Hepatocyte (in vitro differentiated cells): ENCODE data around the gene ALCAM.

Experiments used
- EZH2 ChIP-seq: fragments of 200-600 bp; sonication (generic); IDR thresholded peaks from 2 replicates; pipeline ENCODE4 v1.6.1; 2016; ENCODE audit warnings: antibody characterized with exemption, mild to moderate bottlenecking, borderline replicate concordance
- EZH2phosphoT487 ChIP-seq: fragments of 200-600 bp; sonication (generic); IDR thresholded peaks from one replicate; pipeline ENCODE4 v1.6.1; 2018; ENCODE audit warnings: antibody characterized with exemption, mild to moderate bottlenecking, low read depth, moderate library complexity; ENCODE audit not compliant: unreplicated experiment, severe bottlenecking
- TF ChIP-seq, protein P1 (sequence below): fragments of 200-600 bp; sonication (generic); IDR thresholded peaks from 2 replicates; pipeline ENCODE4 v1.5.1; 2016; ENCODE audit warnings: antibody characterized with exemption, mild to moderate bottlenecking; ENCODE audit not compliant: poor library complexity

DNA sequence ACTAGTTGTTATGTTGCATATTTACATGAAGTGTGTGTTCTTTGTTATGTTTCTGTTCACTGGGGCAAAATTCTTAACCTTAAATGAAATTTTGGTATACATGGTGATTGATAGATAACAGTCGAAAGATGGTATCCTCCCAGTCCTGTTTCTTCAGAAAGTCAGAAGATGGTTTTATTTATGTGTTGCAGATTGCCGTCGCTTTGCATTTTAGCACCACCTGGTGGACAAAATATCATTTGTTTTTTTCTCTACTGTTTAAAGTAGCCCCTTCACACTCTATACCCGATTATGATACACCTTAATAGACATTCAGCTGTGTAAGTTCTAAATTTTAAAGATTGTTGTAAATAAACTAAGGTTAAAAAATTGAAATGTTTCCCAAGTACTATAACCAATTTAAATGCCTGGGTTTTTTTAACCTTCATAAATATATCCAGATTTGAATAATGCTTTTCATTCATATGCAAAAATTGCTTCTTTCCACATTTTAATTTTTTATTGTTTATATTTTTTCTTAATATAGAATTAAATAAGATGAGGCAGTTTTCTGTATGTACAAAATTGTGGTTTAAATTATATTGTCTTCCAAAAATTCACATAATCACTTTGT lies 152.2 kb downstream of the ALCAM start:
- TF ChIP-seq, protein P1, sequence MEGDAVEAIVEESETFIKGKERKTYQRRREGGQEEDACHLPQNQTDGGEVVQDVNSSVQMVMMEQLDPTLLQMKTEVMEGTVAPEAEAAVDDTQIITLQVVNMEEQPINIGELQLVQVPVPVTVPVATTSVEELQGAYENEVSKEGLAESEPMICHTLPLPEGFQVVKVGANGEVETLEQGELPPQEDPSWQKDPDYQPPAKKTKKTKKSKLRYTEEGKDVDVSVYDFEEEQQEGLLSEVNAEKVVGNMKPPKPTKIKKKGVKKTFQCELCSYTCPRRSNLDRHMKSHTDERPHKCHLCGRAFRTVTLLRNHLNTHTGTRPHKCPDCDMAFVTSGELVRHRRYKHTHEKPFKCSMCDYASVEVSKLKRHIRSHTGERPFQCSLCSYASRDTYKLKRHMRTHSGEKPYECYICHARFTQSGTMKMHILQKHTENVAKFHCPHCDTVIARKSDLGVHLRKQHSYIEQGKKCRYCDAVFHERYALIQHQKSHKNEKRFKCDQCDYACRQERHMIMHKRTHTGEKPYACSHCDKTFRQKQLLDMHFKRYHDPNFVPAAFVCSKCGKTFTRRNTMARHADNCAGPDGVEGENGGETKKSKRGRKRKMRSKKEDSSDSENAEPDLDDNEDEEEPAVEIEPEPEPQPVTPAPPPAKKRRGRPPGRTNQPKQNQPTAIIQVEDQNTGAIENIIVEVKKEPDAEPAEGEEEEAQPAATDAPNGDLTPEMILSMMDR: peak; percentile 70
- TF ChIP-seq EZH2phosphoT487 (no peak), EZH2 (no peak)
